K562 treated with DMSO at 1 percent for 48 hours (cell line): ENCODE data around the gene SMPD2. TPM values are rescaled to one million over a fixed set of nuclear protein-coding genes. Genes with fewer than 3 reads are reported as not detected.

Experiments
- total RNA-seq: library from RNA; unstranded; fragments of 300-600 nt; gene quantifications from 2 replicates; pipeline ENCODE4 v1.2.3, GENCODE V29; 2022; ENCODE audit warnings: low replicate concordance; ENCODE audit errors: extremely low read depth

Gene SMPD2
- not detected in 2 replicates for total RNA-seq

GRCh38 chr6:109440331-109441068 is at the start of gene SMPD2, which contains the start of gene PPIL6:
Gene SMPD2 (plus strand): TSS chr6:109440724. CDS start chr6:109441122, 398 bp downstream.
Gene PPIL6 (minus strand): TSS chr6:109440628. CDS start chr6:109440590, 38 bp downstream.

GRCh38 chr6:109455437-109456110 is 15.1 kb downstream of the SMPD2 start, which contains the start of gene MICAL1:
Gene MICAL1 (minus strand): TSS chr6:109455772. CDS start chr6:109454196, 1,576 bp downstream.

GRCh38 chr6:109482905-109483734 is 42.6 kb downstream of the SMPD2 start, which contains the start of gene ZBTB24:
Gene ZBTB24 (minus strand): TSS chr6:109483219. CDS start chr6:109482026, 1,193 bp downstream.

Other genes with a start within 250 kb of the SMPD2 start
- gene CD164, start 58.3 kb upstream of the SMPD2 start, total RNA-seq, result not detected in 2 replicates
- gene PPIL6, start 96 bp upstream of the SMPD2 start, total RNA-seq, result not detected in 2 replicates
- not detected in 2 replicates for gene MICAL1, start 15.0 kb downstream of the SMPD2 start, total RNA-seq
- not detected in 2 replicates for gene ZBTB24, start 42.5 kb downstream of the SMPD2 start, total RNA-seq